ENCODE measurements around the gene MAD1L1.

- TF ChIP-seq CTCF (IDR thresholded peaks at IDR 0.05) (no peak), POLR2A (IDR thresholded peaks at IDR 0.05) (no peak)
Measured at GRCh38 chr7:2065528-2065927, 167.2 kb downstream of the MAD1L1 start.
